CD4-positive, alpha-beta memory T cell (primary cell): ENCODE measurements around the gene DIP2B. TPM values are rescaled to one million over a fixed set of nuclear protein-coding genes. Genes with fewer than 3 reads are reported as not detected.

Experiments used
- polyA plus RNA-seq, 2 donors: library from polyadenylated mRNA; unstranded; fragments of 300-500 nt; fragmentation: Illumina TruSeq; gene quantifications; one replicate each; pipeline ENCODE4 v1.2.3, GENCODE V29; 2021
- total RNA-seq, 2 experiments: library from RNA; stranded (reverse); gene quantifications; one replicate each; pipeline ENCODE4 v1.2.3, GENCODE V29; 2021

DIP2B gene
- total and polyA plus RNA-seq, 4 experiments from 2014 or later = 3.8 to 29.1 (median 20.0) TPM

Other genes starting within 250 kb of the DIP2B start
- 10 to 100 TPM; 11.5 to 14.9 TPM for gene LIMA1, start 221.5 kb upstream of the DIP2B start, total RNA-seq
- 10 to 100 TPM in 1 of 2 donors, 1 to 10 TPM in 1; 4.9 to 12.6 TPM for gene LIMA1, start 221.5 kb upstream of the DIP2B start, polyA plus RNA-seq
- gene FAM186A, start 108.4 kb upstream of the DIP2B start, total RNA-seq = not detected
- gene FAM186A, start 108.4 kb upstream of the DIP2B start, polyA plus RNA-seq = under 1 TPM in 1 of 2 donors, not detected in 1; 0.09 TPM
- 10 to 100 TPM; 38.7 to 40.7 TPM for gene LARP4, start 104.1 kb upstream of the DIP2B start, total RNA-seq
- 10 to 100 TPM; 14.2 to 20.1 TPM for gene LARP4, start 104.1 kb upstream of the DIP2B start, polyA plus RNA-seq